HCT116 (cell line): ENCODE data around the gene NR6A1. TPM values are rescaled to one million over a fixed set of nuclear protein-coding genes. Genes with fewer than 3 reads are reported as not detected.

Experiments
- ATAC-seq: fragments of 200-7000 bp; cut with Tn5 transposase; 2 replicates; pipeline ENCODE4 v1.9.1; 2020; ENCODE audit warnings: mild to moderate bottlenecking, moderate library complexity
- BruUV-seq: library from RNA; stranded (reverse); fragments of 400-500 nt; replicated peaks from 2 replicates; lab custom pipeline; 2021; lab: Mats Ljungman, UMichigan
- CTCF ChIA-PET: fragments of 300-600 bp; sonication (Branson Sonifier 250); formaldehyde crosslinking; loops from one replicate; lab custom pipeline; 2021; ENCODE audit warnings: antibody characterized with exemption; lab: Charles Lee
- POLR2A ChIA-PET: fragments of 300-600, 350-600 bp; sonication (Branson Sonifier 250); formaldehyde crosslinking; loops from one replicate; lab custom pipeline; 2021; ENCODE audit warnings: antibody characterized with exemption; lab: Charles Lee
- RAD21 ChIA-PET, 2 experiments: fragments of 300-600 bp; sonication (Branson Sonifier 250); formaldehyde crosslinking; loops; one replicate each; lab custom pipeline; 2023; ENCODE audit warnings: low total read pairs in 2 of 2; ENCODE audit not compliant: uncharacterized antibody in 2 of 2, unreplicated experiment in 2 of 2, low non-redundant PET in 1 of 2; lab: Charles Lee
- DNase-seq: peaks from one replicate; pipeline ENCODE4 v3.0.0-alpha.2; 2010; ENCODE audit warnings: low read depth, low spot score
- H2AFZ ChIP-seq: fragments of 200-600 bp; shearing (Covaris generic), sonication (generic); 2 replicates; pipeline ENCODE4 v1.6.1; 2017; ENCODE audit warnings: low read depth, mixed run types, mixed read lengths, antibody characterized with exemption, low read length; ENCODE audit not compliant: poor library complexity, severe bottlenecking
- H3K27ac ChIP-seq: 2 replicates; pipeline ENCODE4 v1.5.1; 2012; ENCODE audit warnings: low read depth, low read length
- H3K27me3 ChIP-seq: fragments of 200-600 bp; sonication (generic); 2 replicates; pipeline ENCODE4 v1.6.1; 2016; ENCODE audit warnings: mixed run types, low read length, mixed read lengths; ENCODE audit not compliant: insufficient read depth
- H3K36me3 ChIP-seq, 2 experiments: fragments of 200-500 bp in 1 of 2; fragments of 200-600 bp in 1 of 2; sonication (Bioruptor generic) in 1 of 2; sonication (generic) in 1 of 2; 2 replicates each; pipeline versions ENCODE4 v1.5.1 to v1.6.1; 2014 to 2016; ENCODE audit warnings: low read length in 2 of 2, inconsistent platforms in 1 of 2, mixed read lengths in 1 of 2, mixed run types in 1 of 2; ENCODE audit not compliant: insufficient read depth in 2 of 2, control insufficient read depth in 1 of 2
- H3K4me1 ChIP-seq, 2 experiments: fragments of 200-600 bp in 1 of 2; sonication (generic) in 1 of 2; 2 replicates each; pipeline versions ENCODE4 v1.5.1 to v1.6.1; 2012 to 2017; ENCODE audit warnings: low read length in 2 of 2, inconsistent platforms in 1 of 2, mild to moderate bottlenecking in 1 of 2, mixed read lengths in 1 of 2, mixed run types in 1 of 2, moderate library complexity in 1 of 2; ENCODE audit not compliant: insufficient read depth in 2 of 2, control insufficient read depth in 1 of 2
- H3K4me2 ChIP-seq: fragments of 200-600 bp; sonication (generic); 2 replicates; pipeline ENCODE4 v1.6.1; 2017; ENCODE audit warnings: mixed run types, low read length, mixed read lengths
- H3K4me3 ChIP-seq, 2 experiments: fragments of 200-600 bp in 1 of 2; sonication (generic) in 1 of 2; replicated peaks in 1 of 2; 2 replicates each; pipeline ENCODE4 v1.5.1; 2011 to 2016; ENCODE audit warnings: low read length in 2 of 2, control low read depth in 1 of 2, low read depth in 1 of 2, mild to moderate bottlenecking in 1 of 2, mixed read lengths in 1 of 2, mixed run types in 1 of 2
- H3K79me2 ChIP-seq: fragments of 200-600 bp; sonication (generic); 2 replicates; pipeline ENCODE4 v1.6.1; 2017; ENCODE audit warnings: mild to moderate bottlenecking, mixed run types, low read length, moderate library complexity, mixed read lengths; ENCODE audit not compliant: insufficient read depth
- H3K9ac ChIP-seq: fragments of 200-600 bp; sonication (generic); 2 replicates; pipeline ENCODE4 v1.6.1; 2016; ENCODE audit warnings: low read length, mixed read lengths
- H3K9me2 ChIP-seq: fragments of 200-600 bp; sonication (generic), shearing (Covaris generic); 2 replicates; pipeline ENCODE4 v1.6.1; 2017; ENCODE audit warnings: mixed run types, mild to moderate bottlenecking, moderate library complexity; ENCODE audit not compliant: insufficient read depth
- H3K9me3 ChIP-seq, 2 experiments: fragments of 200-500 bp in 1 of 2; fragments of 200-600 bp in 1 of 2; sonication (Bioruptor generic) in 1 of 2; sonication (generic) in 1 of 2; 2 replicates each; pipeline ENCODE4 v1.6.1; 2014 to 2017; ENCODE audit warnings: low read length in 2 of 2, mixed read lengths in 2 of 2, inconsistent platforms in 1 of 2, low read depth in 1 of 2, mild to moderate bottlenecking in 1 of 2, mixed run types in 1 of 2, moderate library complexity in 1 of 2; ENCODE audit not compliant: control insufficient read depth in 1 of 2, insufficient read depth in 1 of 2
- H4K20me1 ChIP-seq: fragments of 200-600 bp; sonication (generic), shearing (Covaris generic); 2 replicates; pipeline ENCODE4 v1.6.1; 2017; ENCODE audit warnings: mixed run types, mild to moderate bottlenecking, moderate library complexity; ENCODE audit not compliant: insufficient read depth
- EZH2 ChIP-seq: fragments of 200-600 bp; sonication (generic); IDR thresholded peaks from 2 replicates; pipeline ENCODE4 v1.6.1; 2017; ENCODE audit warnings: antibody characterized with exemption, mixed run types
- JUND ChIP-seq: IDR thresholded peaks from 2 replicates; pipeline ENCODE4 v1.6.1; 2012
- POLR2A ChIP-seq: IDR thresholded peaks from 2 replicates; pipeline ENCODE4 v1.7.0; 2011; ENCODE audit warnings: borderline replicate concordance; ENCODE audit not compliant: insufficient read depth, insufficient read length; ENCODE audit errors: extremely low read depth
- SRF ChIP-seq: IDR thresholded peaks from 2 replicates; pipeline ENCODE4 v1.6.1; 2012; ENCODE audit warnings: low read depth
- TCF7L2 ChIP-seq: IDR thresholded peaks from 2 replicates; pipeline ENCODE4 v1.7.0; 2011; ENCODE audit warnings: borderline replicate concordance, inconsistent platforms; ENCODE audit not compliant: insufficient read depth, insufficient read length; ENCODE audit errors: extremely low read depth
- intact Hi-C: fragments of 100-400 bp; cut with micrococcal nuclease; formaldehyde crosslinking; loops from 2 replicates; pipeline ENCODE4 v1.10.0; 2022
- total RNA-seq: library from RNA; stranded (reverse); gene quantifications from one replicate; pipeline ENCODE4 v1.2.1, GENCODE V29; 2021; ENCODE audit not compliant: unreplicated experiment
- TF ChIP-seq, protein P1 (sequence below): IDR thresholded peaks from 2 replicates; pipeline ENCODE4 v1.6.1; 2012; ENCODE audit warnings: low read depth

Gene NR6A1
- total RNA-seq, 1 experiment from 2014 or later: 9.9 TPM

DNA sequence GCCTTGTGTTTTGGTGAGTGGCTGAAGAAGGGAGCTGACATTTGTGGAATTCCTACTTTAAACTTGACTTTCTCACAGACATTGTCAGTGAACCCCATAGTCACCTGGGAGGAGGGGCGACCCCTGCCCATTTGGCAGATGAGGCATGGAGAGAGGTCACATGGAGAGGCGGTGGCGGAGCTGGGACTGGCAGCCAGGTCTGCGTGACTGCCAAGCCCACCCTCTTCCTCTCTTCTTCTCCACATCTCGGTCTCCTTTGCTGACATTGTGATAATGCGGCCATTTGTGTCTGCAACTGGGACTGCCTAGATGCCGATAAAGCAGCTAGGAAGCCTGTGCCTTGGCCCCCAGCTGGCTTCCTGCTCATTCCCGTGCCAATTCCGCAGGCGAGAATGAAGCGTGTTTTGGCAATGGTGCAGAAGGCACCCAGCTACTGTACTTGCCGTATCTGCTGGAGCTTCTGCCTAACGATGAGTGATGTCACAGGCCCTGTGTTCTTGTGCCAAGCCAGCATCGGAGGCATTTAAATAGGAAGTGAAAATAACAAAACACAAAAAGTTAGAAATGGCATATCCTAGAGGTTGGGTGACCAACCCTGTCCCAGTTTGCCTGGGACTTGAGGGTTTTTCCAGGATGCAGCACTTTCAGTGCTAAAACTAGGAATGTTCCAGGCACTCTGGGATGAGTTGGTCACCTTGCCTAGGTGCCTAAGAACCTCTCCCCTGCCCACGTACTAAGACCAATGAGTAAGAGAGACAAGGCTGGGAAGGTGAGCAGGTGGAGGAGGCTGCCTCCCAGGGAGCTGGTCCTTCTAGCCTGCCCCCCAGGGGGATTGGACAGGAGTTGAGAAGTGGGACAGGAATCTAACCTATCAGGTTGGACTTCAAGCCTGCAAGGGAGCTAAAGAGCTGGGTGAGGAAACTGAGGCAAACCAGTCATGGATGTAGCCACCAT lies 29.5 kb upstream of the NR6A1 start:
- Histone ChIP-seq H3K79me2 (no peaks in the 10 kb centered on the region), H3K4me1 (peaks cover 9 to 23% of the 10 kb centered on the region in 2 experiments), H3K4me2 (no peak overlapping the region), H3K9me3 (no peaks in the 10 kb centered on the region), H3K36me3 (no peaks in the 10 kb centered on the region), H3K4me3 (no peak overlapping the region), H3K27ac (no peak overlapping the region), H3K9ac (no peak overlapping the region), H4K20me1 (no peaks in the 10 kb centered on the region), H3K9me2 (no peaks in the 10 kb centered on the region), H2AFZ (no peak overlapping the region), H3K27me3 (no peaks in the 10 kb centered on the region)
- TF ChIP-seq, protein P1, sequence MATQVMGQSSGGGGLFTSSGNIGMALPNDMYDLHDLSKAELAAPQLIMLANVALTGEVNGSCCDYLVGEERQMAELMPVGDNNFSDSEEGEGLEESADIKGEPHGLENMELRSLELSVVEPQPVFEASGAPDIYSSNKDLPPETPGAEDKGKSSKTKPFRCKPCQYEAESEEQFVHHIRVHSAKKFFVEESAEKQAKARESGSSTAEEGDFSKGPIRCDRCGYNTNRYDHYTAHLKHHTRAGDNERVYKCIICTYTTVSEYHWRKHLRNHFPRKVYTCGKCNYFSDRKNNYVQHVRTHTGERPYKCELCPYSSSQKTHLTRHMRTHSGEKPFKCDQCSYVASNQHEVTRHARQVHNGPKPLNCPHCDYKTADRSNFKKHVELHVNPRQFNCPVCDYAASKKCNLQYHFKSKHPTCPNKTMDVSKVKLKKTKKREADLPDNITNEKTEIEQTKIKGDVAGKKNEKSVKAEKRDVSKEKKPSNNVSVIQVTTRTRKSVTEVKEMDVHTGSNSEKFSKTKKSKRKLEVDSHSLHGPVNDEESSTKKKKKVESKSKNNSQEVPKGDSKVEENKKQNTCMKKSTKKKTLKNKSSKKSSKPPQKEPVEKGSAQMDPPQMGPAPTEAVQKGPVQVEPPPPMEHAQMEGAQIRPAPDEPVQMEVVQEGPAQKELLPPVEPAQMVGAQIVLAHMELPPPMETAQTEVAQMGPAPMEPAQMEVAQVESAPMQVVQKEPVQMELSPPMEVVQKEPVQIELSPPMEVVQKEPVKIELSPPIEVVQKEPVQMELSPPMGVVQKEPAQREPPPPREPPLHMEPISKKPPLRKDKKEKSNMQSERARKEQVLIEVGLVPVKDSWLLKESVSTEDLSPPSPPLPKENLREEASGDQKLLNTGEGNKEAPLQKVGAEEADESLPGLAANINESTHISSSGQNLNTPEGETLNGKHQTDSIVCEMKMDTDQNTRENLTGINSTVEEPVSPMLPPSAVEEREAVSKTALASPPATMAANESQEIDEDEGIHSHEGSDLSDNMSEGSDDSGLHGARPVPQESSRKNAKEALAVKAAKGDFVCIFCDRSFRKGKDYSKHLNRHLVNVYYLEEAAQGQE: no peak
- no peak for TF ChIP-seq TCF7L2
- no peak for TF ChIP-seq JUND
- no peak for TF ChIP-seq POLR2A
- no peak for TF ChIP-seq SRF
- TF ChIP-seq EZH2: no peak
- intact Hi-C loops: no loop called here
- no TSS peak for BruUV-seq
- DNase-seq: no peak
- ChIA-PET POLR2A (no interaction called here), CTCF (interaction anchor here (1.0 to 1.6 kb wide), 2 partner anchors 40 kb away, joined by 3 to 5 read pairs; no protein-coding TSS in a partner anchor), RAD21 (no interaction called here)
- no peak for ATAC-seq
